ENCODE measurements around the gene GRIN2A. TPM values are rescaled to one million over a fixed set of nuclear protein-coding genes. Genes with fewer than 3 reads are reported as not detected.

The GRIN2A gene
- total RNA-seq, 1 donor from 2014 or later = not detected

DNA sequence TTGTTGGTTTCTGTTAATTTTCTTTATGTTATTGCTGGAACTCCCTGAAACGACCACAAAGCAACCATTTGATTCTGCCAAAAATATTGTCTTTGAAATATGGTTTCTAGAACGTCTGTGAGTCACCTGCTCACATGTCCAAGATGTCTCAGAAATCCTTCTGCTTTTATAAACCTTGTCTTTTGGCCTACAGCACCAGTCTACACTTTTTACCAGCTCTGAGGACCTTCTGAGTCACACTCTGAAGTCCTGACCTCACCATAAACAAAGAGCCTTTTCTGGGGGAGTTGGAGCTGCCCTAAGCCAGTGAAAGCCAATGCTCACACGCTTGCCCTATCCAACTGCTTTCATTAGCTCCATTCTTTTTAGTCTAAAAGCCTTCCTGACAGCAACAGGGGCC lies 55.5 kb downstream of the GRIN2A start:
- Mint-ChIP-seq H3K9me3 (ENCODE audit: unreplicated experiment) (peaks cover 33% of the 10 kb centered on the region), H3K36me3 (ENCODE audit: unreplicated experiment) (no peaks in the 10 kb centered on the region), H3K27me3 (ENCODE audit: unreplicated experiment) (no peaks in the 10 kb centered on the region), H3K4me1 (ENCODE audit: unreplicated experiment) (no peaks in the 10 kb centered on the region), H3K4me3 (ENCODE audit: unreplicated experiment) (no peak overlapping the region), H3K27ac (ENCODE audit: unreplicated experiment) (no peak overlapping the region)
- DNase-seq (ENCODE audit: extremely low spot score, unreplicated experiment) = no peak
- no peak for TF ChIP-seq CTCF (IDR thresholded peaks at IDR 0.05)

DNA sequence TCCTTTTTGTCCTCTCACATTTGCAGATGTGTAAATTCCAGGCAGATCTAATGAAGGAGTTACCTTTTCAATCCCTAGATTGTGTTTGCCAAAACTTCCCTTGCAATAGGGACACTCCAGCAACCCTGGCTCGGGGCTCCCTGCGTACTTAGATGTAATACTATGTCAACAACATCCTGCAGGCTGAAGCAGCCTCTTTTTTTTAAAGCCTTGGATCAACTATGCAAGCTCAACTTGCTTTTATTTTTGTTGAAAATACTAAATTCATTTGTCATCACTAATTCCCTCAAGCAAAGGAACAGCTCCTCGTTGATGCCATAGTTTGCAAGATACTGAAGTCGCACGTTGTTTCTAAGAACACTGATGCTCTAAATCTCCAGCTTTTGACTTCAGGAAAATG lies 59.1 kb downstream of the GRIN2A start:
- peaks cover 29% of the 10 kb centered on the region for H3K9me3 Mint-ChIP-seq (ENCODE audit: unreplicated experiment)
- no peak for DNase-seq (ENCODE audit: extremely low spot score, unreplicated experiment)
- H3K36me3 Mint-ChIP-seq (ENCODE audit: unreplicated experiment) = no peaks in the 10 kb centered on the region
- no peak for TF ChIP-seq CTCF (IDR thresholded peaks at IDR 0.05)
- H3K27me3 Mint-ChIP-seq (ENCODE audit: unreplicated experiment) = no peaks in the 10 kb centered on the region
- no peak overlapping the region for H3K4me3 Mint-ChIP-seq (ENCODE audit: unreplicated experiment)
- no peaks in the 10 kb centered on the region for H3K4me1 Mint-ChIP-seq (ENCODE audit: unreplicated experiment)
- H3K27ac Mint-ChIP-seq (ENCODE audit: unreplicated experiment) = no peak overlapping the region

- Mint-ChIP-seq H3K4me3 (ENCODE audit: unreplicated experiment) (no peak overlapping the region), H3K27ac (ENCODE audit: unreplicated experiment) (no peak overlapping the region), H3K9me3 (ENCODE audit: unreplicated experiment) (peaks cover 27% of the 10 kb centered on the region), H3K27me3 (ENCODE audit: unreplicated experiment) (no peaks in the 10 kb centered on the region), H3K36me3 (ENCODE audit: unreplicated experiment) (no peaks in the 10 kb centered on the region), H3K4me1 (ENCODE audit: unreplicated experiment) (no peaks in the 10 kb centered on the region)
- no peak for TF ChIP-seq CTCF (IDR thresholded peaks at IDR 0.05)
- DNase-seq (ENCODE audit: extremely low spot score, unreplicated experiment) = no peak
Observed at GRCh38 chr16:10122546-10122945, 59.7 kb downstream of the GRIN2A start.

GRCh38 chr16:10121897-10122425 lies 60.3 kb downstream of the GRIN2A start:
- Mint-ChIP-seq H3K9me3 (ENCODE audit: unreplicated experiment) (peaks cover 25% of the 10 kb centered on the region), H3K4me3 (ENCODE audit: unreplicated experiment) (no peak overlapping the region), H3K27ac (ENCODE audit: unreplicated experiment) (no peak overlapping the region), H3K27me3 (ENCODE audit: unreplicated experiment) (no peaks in the 10 kb centered on the region), H3K4me1 (ENCODE audit: unreplicated experiment) (no peaks in the 10 kb centered on the region), H3K36me3 (ENCODE audit: unreplicated experiment) (no peaks in the 10 kb centered on the region)
- TF ChIP-seq CTCF (IDR thresholded peaks at IDR 0.05) = no peak
- no peak for DNase-seq (ENCODE audit: extremely low spot score, unreplicated experiment)

DNA sequence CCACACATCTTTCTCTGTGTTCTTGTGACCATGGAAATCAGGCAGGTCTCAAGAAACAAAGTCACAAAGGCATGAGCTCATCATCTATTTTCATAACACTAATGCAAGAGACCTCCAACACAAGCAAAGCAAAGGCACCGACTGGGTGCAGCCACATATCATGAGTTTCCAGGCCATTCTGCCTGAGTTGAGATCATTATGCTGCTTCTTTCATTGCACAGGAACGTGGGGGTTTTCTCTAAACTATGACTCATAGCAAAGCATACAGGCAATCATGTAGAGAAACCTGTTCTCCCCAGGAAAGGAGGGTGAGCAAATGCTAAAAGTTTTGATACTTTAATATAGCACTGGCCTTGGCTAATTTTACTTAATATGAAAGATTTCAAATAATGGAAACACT lies 60.7 kb downstream of the GRIN2A start:
- H3K36me3 Mint-ChIP-seq (ENCODE audit: unreplicated experiment) = no peaks in the 10 kb centered on the region
- H3K4me3 Mint-ChIP-seq (ENCODE audit: unreplicated experiment) = no peak overlapping the region
- peaks cover 20% of the 10 kb centered on the region for H3K9me3 Mint-ChIP-seq (ENCODE audit: unreplicated experiment)
- H3K27ac Mint-ChIP-seq (ENCODE audit: unreplicated experiment) = no peak overlapping the region
- TF ChIP-seq CTCF (IDR thresholded peaks at IDR 0.05) = no peak
- H3K27me3 Mint-ChIP-seq (ENCODE audit: unreplicated experiment) = no peaks in the 10 kb centered on the region
- no peaks in the 10 kb centered on the region for H3K4me1 Mint-ChIP-seq (ENCODE audit: unreplicated experiment)
- no peak for DNase-seq (ENCODE audit: extremely low spot score, unreplicated experiment)
